CD4-positive, alpha-beta T cell treated with Interleukin-21 for 1 hour (primary cell): ENCODE measurements around the gene CCDC107.

Experiments used
- DNase-seq: peaks from one replicate; pipeline ENCODE4 v3.0.0-alpha.2; 2020

CCDC107 gene

GRCh38 chr9:35706951-35707350, 48.9 kb downstream of the CCDC107 start:
- DNase-seq: no peak

- no peak for DNase-seq
Observed at GRCh38 chr9:35708146-35708545, 50.1 kb downstream of the CCDC107 start.

- DNase-seq: no peak
Observed at GRCh38 chr9:35710818-35711500, 52.9 kb downstream of the CCDC107 start.
